GM21786 (cell line): ENCODE measurements around the gene DYNLT2B.
"Not testable (repeated sequence)": the region's sequence is repeated elsewhere in the genome, so short reads cannot be mapped to it uniquely, and the experiment has no call there.

Source experiments
- ATAC-seq: cut with Tn5 transposase; IDR thresholded peaks from one replicate; pipeline ENCODE4 v1.9.1; 2021; ENCODE audit not compliant: unreplicated experiment

DYNLT2B gene

DNA sequence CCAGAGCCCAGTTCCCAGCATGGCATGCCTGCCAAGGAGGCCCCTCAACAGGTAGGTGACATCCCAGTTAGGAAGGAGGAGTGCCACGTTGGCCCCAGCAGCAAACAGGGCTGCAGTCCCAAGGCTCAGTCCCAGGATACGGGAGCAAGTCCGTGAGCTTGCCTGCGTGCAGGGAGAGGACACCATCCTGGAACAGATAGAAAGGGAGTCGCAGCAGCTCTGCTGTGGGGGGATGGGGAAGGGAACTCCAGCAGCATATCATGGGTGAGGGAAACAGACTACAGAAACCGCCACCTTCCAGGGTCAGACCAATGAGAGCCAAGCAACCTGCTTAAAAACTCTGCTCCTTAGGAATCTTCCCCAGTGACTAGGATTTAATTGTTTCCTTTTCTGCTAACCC, 9.4 kb upstream of the DYNLT2B start:
- ATAC-seq = no peak

DNA sequence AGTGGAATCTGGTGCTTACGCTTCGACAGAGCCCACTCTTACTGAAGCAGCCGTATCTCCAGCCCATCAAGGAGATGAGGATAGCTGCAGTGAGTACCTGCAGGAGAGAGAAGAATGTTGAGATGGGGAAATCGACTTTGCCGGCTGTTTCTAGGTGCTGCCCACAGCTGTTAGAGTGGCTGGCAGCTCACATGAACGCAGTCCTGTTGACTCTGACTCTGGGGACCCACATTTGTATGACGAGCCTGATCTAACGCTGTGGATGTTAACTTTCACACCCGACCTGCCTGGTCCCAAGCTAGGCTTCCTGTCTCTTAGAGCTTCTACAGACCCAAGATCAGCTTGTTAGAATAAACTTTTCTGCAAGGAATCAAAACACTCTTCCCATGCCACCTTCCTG, 8.9 kb upstream of the DYNLT2B start:
- ATAC-seq = no peak

DNA sequence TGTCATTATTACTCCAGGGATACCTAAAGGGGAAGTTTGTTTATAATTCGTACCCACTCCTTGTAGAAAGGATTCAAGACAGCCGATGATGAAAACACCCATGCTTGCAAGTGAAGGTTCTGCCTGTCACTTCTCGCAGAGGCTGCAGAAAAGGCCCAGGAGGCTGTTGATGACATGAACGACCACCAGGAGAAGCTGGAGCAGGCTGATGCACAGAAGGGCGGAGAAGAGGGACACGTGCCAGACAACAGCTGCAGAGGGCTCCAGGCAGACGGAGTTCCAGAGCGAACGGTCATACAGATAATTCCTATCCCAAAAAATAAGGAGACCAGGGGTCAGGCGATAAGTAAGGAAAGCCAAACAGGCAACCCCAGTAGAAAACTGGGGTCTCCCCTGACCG, 5.7 kb upstream of the DYNLT2B start:
- no peak for ATAC-seq

DNA sequence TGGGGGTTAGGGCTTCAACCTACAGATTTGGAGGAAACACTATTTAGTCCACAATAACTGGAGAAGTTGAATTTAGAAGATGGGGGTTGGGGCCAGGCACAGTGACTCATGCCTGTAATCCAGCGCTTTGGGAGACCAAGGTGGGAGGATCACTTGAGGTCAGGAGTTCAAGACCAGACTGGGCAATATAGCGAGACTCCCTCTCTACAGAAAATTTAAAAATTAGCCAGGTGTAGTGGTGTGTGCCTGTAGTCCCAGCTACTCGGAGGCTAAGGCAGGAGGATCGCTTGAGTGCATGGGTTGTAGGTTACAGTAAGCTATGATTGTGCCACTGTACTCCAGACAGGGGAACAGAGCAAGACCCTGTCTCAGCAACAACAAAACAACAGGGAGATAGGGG, 5.0 kb upstream of the DYNLT2B start:
- no peak for ATAC-seq

DNA sequence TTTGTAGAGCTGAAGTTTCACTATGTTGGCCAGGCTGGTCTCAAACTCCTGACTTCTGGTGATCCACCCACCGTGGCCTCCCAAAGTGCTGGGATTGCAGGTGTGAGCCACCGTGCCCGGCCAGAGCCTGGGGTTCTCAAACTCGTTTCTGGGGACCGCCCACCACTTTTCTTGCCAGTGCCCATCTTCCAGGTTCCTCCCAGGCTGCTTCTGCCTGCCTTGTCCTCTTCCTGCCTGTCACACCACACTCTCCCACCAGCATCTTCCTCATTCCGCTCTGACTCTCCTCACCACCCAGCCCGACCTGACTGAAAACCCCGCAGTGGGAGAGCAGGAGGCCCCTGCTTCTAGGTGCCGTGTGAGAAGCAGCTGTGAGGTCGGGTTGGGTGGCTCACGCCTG, 3.1 kb upstream of the DYNLT2B start:
- ATAC-seq = no peak

DNA sequence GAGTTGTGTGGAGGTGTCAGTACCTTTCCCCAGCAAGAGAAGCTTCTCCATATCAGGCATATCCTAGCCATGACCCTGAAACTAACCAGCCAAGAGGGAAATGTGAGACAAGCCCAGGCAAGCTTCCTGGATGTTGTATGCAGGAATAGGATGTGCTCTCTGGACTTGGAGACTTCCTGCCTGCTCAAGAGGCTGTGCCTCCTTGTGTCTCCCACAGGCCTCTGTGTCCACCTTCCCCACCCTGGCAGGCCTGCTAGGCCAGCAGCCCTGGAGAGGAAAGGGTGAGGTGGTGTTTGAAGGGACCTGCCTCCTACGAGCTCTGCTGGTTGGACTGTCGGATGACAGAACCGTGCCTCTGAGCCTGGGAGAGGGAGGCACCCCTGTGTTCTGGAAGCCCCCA, 2.1 kb upstream of the DYNLT2B start:
- ATAC-seq = no peak

DNA sequence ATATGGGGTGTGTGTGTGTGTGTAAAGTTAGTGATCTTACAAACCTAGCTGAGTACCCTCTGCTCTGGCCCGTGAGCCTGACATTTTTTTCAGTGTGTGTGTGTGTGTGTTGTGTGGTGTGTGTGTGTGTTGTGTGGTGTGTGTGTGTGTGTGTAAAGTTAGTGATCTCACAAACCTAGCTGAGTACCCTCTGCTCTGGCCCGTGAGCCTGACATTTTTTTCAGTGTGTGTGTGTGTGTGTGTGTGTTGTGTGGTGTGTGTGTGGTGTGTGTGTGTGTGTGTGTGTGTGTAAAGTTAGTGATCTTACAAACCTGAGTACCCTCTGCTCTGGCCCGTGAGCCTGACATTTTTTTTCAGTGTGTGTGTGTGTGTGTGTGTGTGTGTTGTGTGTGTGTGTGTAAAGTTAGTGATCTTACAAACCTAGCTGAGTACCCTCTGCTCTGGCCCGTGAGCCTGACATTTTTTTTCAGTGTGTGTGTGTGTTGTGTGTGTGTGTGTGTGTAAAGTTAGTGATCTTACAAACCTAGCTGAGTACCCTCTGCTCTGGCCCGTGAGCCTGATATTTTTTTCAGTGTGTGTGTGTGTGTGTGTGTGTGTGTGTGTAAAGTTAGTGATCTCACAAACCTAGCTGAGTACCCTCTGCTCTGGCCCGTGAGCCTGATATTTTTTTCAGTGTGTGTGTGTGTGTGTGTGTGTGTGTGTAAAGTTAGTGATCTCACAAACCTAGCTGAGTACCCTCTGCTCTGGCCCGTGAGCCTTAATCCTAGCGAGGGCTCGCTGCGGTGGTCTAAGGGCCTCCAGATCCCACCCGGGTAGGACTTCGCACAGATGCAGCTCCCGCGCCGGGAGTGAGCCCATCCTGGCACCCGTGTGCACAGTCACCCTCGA, 997 bp downstream of the DYNLT2B start:
- ATAC-seq = not testable (repeated sequence)

DNA sequence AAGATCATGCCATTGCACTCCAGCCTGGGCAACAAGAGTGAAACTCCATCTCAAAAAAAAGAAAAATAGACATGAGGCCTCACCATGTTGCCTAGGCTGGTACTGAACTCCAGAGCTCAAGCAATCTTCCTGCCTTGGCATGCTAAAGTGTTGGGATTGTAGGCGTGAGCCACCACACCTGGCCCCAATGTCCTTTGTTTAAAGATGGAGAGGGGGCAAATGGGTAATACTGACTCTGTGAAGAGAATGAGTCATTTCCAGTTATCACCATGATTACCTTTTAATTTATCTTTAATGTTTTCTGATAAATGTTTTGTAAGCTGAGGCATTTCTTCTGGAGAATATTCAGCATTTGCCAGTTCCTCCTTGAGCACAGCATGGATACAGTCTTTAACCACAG, 2.2 kb downstream of the DYNLT2B start:
- no peak for ATAC-seq

DNA sequence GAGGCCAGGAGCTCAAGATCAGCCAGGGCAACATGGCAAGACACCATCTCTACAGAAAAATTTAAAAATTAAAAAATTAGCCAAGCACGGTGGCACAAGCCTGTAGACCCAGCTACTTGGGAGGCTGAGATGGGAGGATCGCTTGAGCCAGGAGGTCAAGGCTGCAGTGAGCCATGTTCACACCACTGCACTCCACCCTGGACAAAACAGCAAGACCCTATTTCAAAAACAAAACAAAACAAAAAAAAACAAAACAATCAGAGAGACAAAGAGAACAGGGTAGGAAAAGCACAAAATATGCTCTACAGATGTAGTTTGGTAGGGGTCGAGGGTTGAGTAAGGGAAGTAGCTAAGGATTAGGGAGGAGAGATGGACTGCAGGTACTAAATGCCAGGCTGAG, 3.4 kb downstream of the DYNLT2B start:
- no peak for ATAC-seq

DNA sequence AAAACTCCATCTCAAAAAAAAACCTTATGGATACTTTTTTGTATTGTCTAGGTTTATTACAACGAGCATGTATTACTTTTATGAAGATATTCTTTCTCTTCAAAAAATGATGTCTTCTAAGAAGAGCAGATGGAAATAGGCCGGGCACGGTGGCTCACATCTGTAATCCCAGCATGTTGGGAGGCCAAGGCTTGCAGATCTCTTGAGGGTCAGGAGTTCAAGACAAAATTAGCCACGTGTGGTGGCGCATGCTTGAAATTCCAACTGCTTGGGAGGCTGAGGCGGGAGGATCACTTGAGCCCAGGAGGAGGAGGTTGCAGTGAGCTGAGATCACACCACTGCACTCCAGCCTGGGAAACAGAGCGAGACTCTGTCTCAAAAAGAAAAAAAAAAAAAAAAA, 4.0 kb downstream of the DYNLT2B start:
- not testable (repeated sequence) for ATAC-seq

DNA sequence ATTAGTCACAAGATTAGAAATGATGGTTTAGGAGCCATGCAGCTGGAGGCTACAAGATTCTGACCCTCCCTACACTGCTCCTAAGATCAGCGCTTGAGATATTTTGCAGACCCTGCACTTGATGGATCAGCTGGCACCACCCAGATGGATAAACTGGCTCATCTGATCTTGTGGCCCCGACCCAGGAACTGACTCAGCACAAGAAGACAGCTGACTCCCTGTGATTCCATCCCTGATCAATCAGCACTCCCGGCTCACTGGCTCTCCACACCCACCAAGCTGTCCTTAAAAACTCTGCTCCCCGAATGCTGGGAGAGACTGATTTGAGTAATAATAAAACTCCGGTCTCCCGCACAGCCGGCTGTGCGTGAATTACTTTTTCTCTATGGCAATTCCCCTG, 15.1 kb downstream of the DYNLT2B start:
- not testable (repeated sequence) for ATAC-seq

DNA sequence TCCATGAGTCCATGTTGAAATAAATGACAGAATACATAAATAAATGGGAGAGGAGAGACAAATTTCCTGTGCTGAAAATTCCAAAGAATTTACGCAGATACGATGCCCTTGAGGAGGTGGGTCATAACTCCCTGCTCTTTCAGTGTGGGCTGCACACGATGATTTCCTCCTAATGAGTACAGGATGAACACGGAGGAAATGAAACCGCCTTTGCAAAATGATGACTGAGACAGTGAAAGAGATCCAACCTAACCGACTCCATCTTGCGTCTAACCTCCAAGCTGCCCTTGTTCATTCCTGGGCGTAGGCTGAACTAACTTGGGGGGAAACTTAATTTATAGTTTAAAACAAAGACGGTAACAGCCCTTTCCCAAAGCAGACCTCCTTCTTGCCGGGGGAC, 15.5 kb downstream of the DYNLT2B start:
- not testable (repeated sequence) for ATAC-seq

DNA sequence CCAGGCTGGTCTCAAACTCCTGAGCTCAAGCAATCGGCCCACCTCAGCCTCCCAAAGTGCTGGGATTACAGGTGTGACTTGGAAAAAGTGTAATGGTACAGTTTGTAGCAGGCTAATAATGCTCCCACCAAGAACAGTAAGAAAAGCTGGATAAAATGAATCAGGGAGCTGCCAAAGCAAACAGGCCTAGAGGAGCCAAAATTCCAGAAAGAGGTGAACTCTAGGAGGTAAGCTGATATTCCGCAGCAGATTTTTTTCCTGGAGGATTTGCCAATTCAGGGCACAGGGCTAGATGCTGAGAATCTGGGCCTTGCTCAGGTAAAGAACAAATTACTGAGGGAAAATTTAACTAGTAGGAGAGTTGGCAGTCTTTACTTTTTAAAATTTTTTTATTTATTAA, 19.5 kb downstream of the DYNLT2B start:
- no peak for ATAC-seq

DNA sequence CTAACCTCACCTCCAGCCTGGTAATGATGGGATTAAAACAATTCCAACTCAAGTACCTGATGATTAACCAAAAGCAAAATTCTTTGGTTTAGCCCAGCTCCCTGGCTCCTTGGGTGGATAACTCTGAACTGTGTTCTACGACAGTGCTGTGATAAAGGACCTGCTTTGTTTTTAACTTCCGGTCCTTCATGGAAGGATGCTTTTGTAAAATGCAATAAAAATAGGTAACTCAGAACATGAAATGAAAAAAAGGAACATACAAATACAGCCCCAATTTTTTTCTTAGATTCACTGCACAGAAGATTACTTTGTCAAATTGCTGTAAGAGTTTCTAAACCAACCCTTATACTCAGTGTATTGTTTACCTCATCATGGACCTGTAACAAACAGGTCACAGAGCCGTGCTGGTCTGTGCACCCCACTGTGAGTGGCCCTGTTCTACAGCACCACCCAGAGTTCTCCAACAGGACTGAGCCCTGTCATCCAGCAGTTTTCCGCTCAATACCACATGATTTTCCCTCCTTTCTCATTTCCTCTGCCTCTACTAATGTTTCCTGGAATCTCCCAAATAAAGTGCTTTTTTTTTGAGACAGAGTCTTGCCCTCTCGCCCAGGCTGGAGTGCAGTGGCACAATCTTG, 25.6 kb downstream of the DYNLT2B start:
- no peak for ATAC-seq

DNA sequence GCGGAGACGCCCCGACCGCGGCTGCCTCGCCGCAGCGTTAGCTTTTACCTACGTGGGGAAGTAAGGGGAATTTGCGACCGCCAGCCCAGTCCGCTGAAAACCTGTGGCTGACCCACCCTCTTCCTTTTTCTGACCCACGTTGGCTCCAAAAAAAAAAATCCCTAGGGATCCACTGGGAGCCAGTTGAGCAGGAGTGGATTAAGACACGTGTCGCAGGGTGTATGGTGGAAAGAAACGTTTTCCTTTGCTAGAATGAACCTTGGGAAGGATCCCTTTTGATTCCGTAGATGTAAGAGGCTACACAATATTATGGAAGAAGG, 29.9 kb downstream of the DYNLT2B start:
- no peak for ATAC-seq

DNA sequence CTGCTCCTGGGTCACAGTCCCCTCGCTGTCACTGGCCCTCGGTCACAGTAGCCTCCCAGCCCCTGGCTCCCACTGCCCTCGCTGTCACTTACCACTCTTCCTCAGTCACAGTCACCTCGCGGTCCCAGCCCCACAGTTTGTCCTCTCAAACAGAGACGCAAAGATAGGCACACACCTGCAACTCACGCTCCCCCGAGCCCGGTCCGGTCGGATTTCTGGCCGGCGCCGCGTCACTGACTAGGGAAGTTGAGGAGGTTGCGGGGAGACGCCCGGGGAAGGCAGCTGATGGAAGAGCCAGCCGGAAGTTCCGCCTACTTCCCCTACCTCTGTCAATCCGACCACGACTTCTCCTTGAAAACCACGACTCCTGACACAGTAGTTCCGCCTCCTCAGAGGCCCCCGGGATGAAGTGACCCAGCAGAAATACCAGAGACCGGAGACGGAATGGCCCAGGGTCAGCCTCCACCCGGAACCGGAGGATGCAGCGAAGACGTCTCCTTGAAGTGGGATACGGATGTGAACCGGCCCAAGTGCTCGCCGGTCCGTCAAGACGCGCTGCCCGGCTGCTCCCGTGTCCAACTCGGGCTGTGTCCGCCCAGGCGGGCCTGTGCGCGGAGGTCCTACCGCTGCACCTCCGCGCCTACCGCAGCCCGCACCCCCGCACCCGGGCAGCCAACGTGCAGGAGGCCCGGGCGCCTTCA, 30.4 kb downstream of the DYNLT2B start, which contains the start of gene PCYT1A:
PCYT1A (minus strand) TSS at position 287 of the 701 bp plus-strand sequence. CDS start 17,195 bp downstream, outside the sequence.
- ATAC-seq = peak; percentile 85

DNA sequence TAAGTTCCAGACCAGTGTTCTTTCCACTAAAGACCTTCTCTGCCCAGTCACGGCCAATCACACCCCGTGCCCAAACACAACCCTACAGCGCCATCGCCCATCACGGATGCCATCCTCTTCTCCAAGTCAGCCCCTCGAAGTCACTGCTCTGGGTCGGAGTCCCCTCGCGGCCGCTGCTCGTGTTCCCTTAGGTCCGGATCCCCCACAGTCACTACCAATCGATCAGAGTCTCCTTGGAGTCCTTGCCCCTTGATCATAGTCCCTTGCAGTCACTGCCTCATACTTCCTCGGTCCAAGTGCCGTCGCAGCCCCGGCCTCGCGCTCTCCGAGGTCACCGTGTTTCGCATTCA, 31.0 kb downstream of the DYNLT2B start:
- ATAC-seq = peak; percentile 22

DNA sequence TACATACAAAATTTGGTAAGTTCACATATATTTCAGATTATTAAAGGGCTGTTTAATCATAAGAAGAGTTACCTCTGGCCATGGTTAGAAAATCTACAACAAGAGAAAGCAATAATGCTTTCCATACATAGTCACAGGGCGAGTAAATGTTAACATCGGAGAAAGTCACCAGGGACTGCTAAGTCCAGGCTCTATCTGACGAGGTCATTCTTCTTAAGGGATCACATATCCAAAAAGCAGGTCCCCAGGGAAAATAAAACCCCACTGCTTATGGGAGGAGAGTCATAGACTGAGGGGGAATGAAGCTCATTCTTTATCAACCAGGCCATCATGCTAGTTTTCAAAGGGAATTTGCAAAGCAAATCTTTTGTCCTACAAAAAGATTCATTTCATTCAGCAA, 33.6 kb downstream of the DYNLT2B start:
- no peak for ATAC-seq

DNA sequence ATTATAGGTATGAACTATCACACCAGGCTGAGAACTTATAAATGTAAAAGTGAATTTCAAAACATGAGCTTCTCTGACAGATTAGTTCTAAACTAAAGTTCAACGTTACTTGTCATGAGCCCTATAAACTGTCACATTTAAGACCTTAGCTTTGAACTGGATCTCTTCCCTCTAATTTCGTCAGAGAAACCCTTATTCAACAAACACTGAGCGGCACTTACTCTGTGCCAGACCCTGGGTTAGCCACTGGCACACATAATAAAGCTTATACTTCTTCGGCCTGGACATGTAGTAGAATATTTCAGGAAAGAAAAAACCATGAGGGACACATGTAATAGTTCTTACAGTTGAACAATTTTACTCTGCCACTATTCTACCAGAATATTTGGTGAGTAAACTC, 36.1 kb downstream of the DYNLT2B start:
- no peak for ATAC-seq

DNA sequence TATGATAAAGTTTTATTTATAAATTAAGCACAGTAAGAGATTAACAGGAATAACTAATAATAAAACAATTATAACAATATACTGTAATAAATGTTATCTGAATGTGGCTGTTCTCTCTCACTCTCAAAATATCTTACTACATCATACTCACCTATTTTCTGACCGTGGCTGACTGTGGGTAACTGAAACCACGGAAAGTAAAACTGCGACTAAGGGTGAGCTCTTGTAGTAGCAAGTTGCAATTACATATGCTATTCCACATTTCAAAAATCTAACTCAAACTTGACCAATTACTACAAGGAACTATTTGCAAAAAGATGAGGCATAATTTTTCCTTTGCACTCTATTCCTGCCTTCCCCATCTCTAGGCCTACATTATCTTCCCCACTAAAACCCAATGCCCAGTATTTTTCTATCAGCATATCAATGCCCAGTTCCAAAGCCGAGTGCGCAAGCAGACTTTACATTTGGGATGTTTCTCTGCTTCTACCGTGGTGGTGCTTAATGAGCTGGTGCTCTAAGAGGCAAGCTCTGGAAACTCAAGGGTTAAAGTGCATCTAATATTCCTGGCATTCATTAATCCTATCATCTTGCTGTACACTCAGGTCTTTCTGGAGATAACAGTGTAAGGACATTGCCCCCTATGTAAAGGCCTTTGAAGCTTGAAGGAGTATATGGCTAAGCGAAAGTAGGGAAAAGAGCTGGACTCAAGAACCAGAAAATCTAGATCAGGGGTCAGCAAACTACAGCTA, 37.2 kb downstream of the DYNLT2B start:
- no peak for ATAC-seq

DNA sequence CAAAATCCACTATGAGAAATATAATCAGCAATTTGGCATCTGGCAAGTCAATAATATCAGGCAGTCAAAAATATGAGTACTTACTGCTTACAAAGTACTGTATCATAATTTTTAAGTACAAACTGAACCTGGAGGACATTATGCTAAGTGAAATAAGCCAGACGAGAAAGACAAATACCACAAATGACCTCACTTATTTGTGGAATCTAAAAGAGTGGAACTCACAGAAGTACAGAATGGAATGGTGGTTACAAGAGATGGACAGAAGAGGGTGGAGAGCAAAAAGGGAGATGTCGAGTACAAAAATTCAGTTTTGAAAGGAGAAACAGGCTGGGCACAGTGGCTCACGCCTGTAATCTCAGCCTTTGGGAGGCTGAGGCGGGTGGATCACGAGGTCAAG, 42.9 kb downstream of the DYNLT2B start:
- ATAC-seq = no peak
